GM23248 (cell line): ENCODE data around the gene HMGCLL1. TPM values are rescaled to one million over a fixed set of nuclear protein-coding genes. Genes with fewer than 3 reads are reported as not detected.
A peak's percentile ranks its signal among the peaks of the same experiment; 100 is the strongest.

Source experiments
- DNase-seq: peaks from one replicate; pipeline ENCODE4 v3.0.0-alpha.2; 2015
- H2AFZ ChIP-seq: fragments of 200-600 bp; sonication (generic); 2 replicates; pipeline ENCODE4 v1.6.1; 2016; ENCODE audit warnings: antibody characterized with exemption
- H3F3A ChIP-seq: fragments of 200-600 bp; sonication (generic); 2 replicates; pipeline ENCODE4 v1.6.1; 2016; ENCODE audit warnings: mild to moderate bottlenecking, antibody characterized with exemption, mixed run types; ENCODE audit not compliant: insufficient read depth
- H3K27ac ChIP-seq: fragments of 200-600 bp; sonication (generic); 2 replicates; pipeline ENCODE4 v1.5.1; 2016; ENCODE audit warnings: mild to moderate bottlenecking
- H3K27me3 ChIP-seq: fragments of 200-600 bp; sonication (generic); replicated peaks from 2 replicates; pipeline ENCODE4 v1.6.1; 2016; ENCODE audit warnings: mild to moderate bottlenecking; ENCODE audit not compliant: insufficient read depth
- H3K36me3 ChIP-seq: fragments of 200-600 bp; sonication (generic); 2 replicates; pipeline ENCODE4 v1.6.1; 2016; ENCODE audit warnings: low read depth, mild to moderate bottlenecking
- H3K4me1 ChIP-seq: fragments of 200-600 bp; sonication (generic); 2 replicates; pipeline ENCODE4 v1.6.1; 2016; ENCODE audit warnings: mild to moderate bottlenecking; ENCODE audit not compliant: insufficient read depth
- H3K4me2 ChIP-seq: fragments of 200-600 bp; sonication (generic); one replicate; pipeline ENCODE4 v1.6.1; 2016; ENCODE audit warnings: mild to moderate bottlenecking; ENCODE audit not compliant: unreplicated experiment
- H3K4me3 ChIP-seq: fragments of 200-600 bp; sonication (generic); 2 replicates; pipeline ENCODE4 v1.5.1; 2016; ENCODE audit warnings: mild to moderate bottlenecking
- H3K79me2 ChIP-seq: fragments of 200-600 bp; sonication (generic); 2 replicates; pipeline ENCODE4 v1.6.1; 2016; ENCODE audit warnings: mild to moderate bottlenecking; ENCODE audit not compliant: insufficient read depth
- H3K9ac ChIP-seq: fragments of 200-600 bp; sonication (generic); 2 replicates; pipeline ENCODE4 v1.6.1; 2016; ENCODE audit warnings: mild to moderate bottlenecking
- H3K9me2 ChIP-seq: fragments of 200-600 bp; sonication (generic); 2 replicates; pipeline ENCODE4 v1.6.1; 2016; ENCODE audit warnings: mixed run types, mild to moderate bottlenecking, moderate library complexity; ENCODE audit not compliant: insufficient read depth
- H3K9me3 ChIP-seq: fragments of 200-600 bp; sonication (generic); one replicate; pipeline ENCODE4 v1.6.1; 2017; ENCODE audit warnings: low read depth
- H4K20me1 ChIP-seq: fragments of 200-600 bp; sonication (generic); 2 replicates; pipeline ENCODE4 v1.6.0; 2016; ENCODE audit not compliant: insufficient read depth
- EZH2 ChIP-seq: fragments of 200-600 bp; sonication (generic); IDR thresholded peaks from 2 replicates; pipeline ENCODE4 v1.6.1; 2018; ENCODE audit warnings: antibody characterized with exemption, mild to moderate bottlenecking; ENCODE audit not compliant: insufficient read depth, poor library complexity, severe bottlenecking
- EZH2phosphoT487 ChIP-seq: fragments of 200-600 bp; sonication (generic); IDR thresholded peaks from 2 replicates; pipeline ENCODE4 v1.6.1; 2018; ENCODE audit warnings: antibody characterized with exemption, moderate library complexity, mild to moderate bottlenecking, low read depth; ENCODE audit not compliant: insufficient read depth
- WGBS, 2 experiments: methylation state at CpG; one replicate each; pipeline ENCODE4 v1.1.6; 2015 to 2017; ENCODE audit warnings: low lambda C conversion rate in 2 of 2, low coverage in 1 of 2; ENCODE audit errors: missing lambda C conversion rate in 2 of 2; 5-methylcytosine and 5-hydroxymethylcytosine counted together
- in situ Hi-C: fragments of 300-500 bp; cut with MboI; formaldehyde crosslinking; loops from 2 replicates; pipeline ENCODE4 v1.15.0; 2020
- polyA plus RNA-seq: library from polyadenylated mRNA; unstranded; fragments of >200 nt; fragmentation: Nextera tagmentation; extraction: Ambion mirVana; gene quantifications from 2 replicates; pipeline ENCODE4 v1.2.1, GENCODE V29; 2016
- total RNA-seq: library from RNA; depleted of rRNA; stranded (reverse); fragments of >200 nt; shearing (Covaris generic); gene quantifications from 2 replicates; pipeline ENCODE4 v1.2.3, GENCODE V29; 2014

HMGCLL1 gene
- total and polyA plus RNA-seq, 2 experiments from 2014 or later: not detected

GRCh38 chr6:55448451-55448850 is 130.5 kb downstream of the HMGCLL1 start:
- H3K27me3 ChIP-seq: no peaks in the 10 kb centered on the region
- in situ Hi-C loops: loop anchor here (25.0 kb wide), 1 partner anchor 839 kb away; no protein-coding TSS in a partner anchor
- peak overlapping the region; percentile 14 for H3K4me2 ChIP-seq
- no peaks in the 10 kb centered on the region for H3K9me3 ChIP-seq
- TF ChIP-seq EZH2phosphoT487: no peak
- peaks cover 11% of the 10 kb centered on the region; the same call in 1 of the 2 replicates for H3F3A ChIP-seq
- H4K20me1 ChIP-seq: no peaks in the 10 kb centered on the region
- no peaks in the 10 kb centered on the region for H3K9me2 ChIP-seq
- H2AFZ ChIP-seq: no peak overlapping the region
- peaks cover 14% of the 10 kb centered on the region for H3K4me1 ChIP-seq
- no peak overlapping the region for H3K4me3 ChIP-seq
- no peak overlapping the region for H3K9ac ChIP-seq
- no peaks in the 10 kb centered on the region for H3K36me3 ChIP-seq
- H3K27ac ChIP-seq: no peak overlapping the region
- H3K79me2 ChIP-seq: no peaks in the 10 kb centered on the region
- DNase-seq: peak; percentile 14

- Histone ChIP-seq H3K4me3 (no peak overlapping the region), H3K9ac (no peak overlapping the region), H3F3A (peaks cover 11% of the 10 kb centered on the region; the same call in 1 of the 2 replicates), H2AFZ (no peak overlapping the region), H3K9me3 (no peaks in the 10 kb centered on the region), H4K20me1 (no peaks in the 10 kb centered on the region), H3K4me2 (no peak overlapping the region), H3K36me3 (no peaks in the 10 kb centered on the region), H3K9me2 (no peaks in the 10 kb centered on the region), H3K27me3 (no peaks in the 10 kb centered on the region), H3K27ac (no peak overlapping the region), H3K4me1 (peaks cover 14% of the 10 kb centered on the region), H3K79me2 (no peaks in the 10 kb centered on the region)
- DNase-seq: peak; percentile 2
- in situ Hi-C loops: loop anchor here (25.0 kb wide), 1 partner anchor 839 kb away; no protein-coding TSS in a partner anchor
- WGBS, 2 experiments: 22% methylated on average over 3 of the region's 3 CpGs
- TF ChIP-seq EZH2phosphoT487: no peak
- no peak for TF ChIP-seq EZH2
Observed at GRCh38 chr6:55447891-55448290, 131.1 kb downstream of the HMGCLL1 start.

- TF ChIP-seq EZH2phosphoT487: no peak
- TF ChIP-seq EZH2: no peak
- Histone ChIP-seq H3K79me2 (no peaks in the 10 kb centered on the region), H3K27ac (no peak overlapping the region), H3K9me2 (no peaks in the 10 kb centered on the region), H3F3A (peaks cover 11% of the 10 kb centered on the region; the same call in 1 of the 2 replicates), H3K9me3 (no peaks in the 10 kb centered on the region), H3K9ac (no peak overlapping the region), H3K4me1 (peaks cover 14% of the 10 kb centered on the region), H3K27me3 (peaks cover 3% of the 10 kb centered on the region; the same call in 1 of the 2 replicates), H4K20me1 (no peaks in the 10 kb centered on the region), H2AFZ (no peak overlapping the region), H3K4me3 (no peak overlapping the region), H3K36me3 (no peaks in the 10 kb centered on the region), H3K4me2 (no peak overlapping the region)
- in situ Hi-C loops: loop anchor here (25.0 kb wide), 1 partner anchor 842 kb away; no protein-coding TSS in a partner anchor
- peak; percentile 56 for DNase-seq
- 0 to 2% methylated on average over 1 of the region's 1 CpG for WGBS, 2 experiments
Observed at GRCh38 chr6:55445648-55446204, 133.3 kb downstream of the HMGCLL1 start.

GRCh38 chr6:55443238-55444134 is 135.5 kb downstream of the HMGCLL1 start:
- no peaks in the 10 kb centered on the region for H3K79me2 ChIP-seq
- no peaks in the 10 kb centered on the region for H3K9me3 ChIP-seq
- H3K9me2 ChIP-seq: no peaks in the 10 kb centered on the region
- TF ChIP-seq EZH2phosphoT487 (no peak), EZH2 (no peak)
- WGBS, 2 experiments: 73 to 77% methylated on average over 7 of the region's 7 CpGs
- H3K4me3 ChIP-seq: no peak overlapping the region
- no peaks in the 10 kb centered on the region for H3K36me3 ChIP-seq
- H3K9ac ChIP-seq: no peak overlapping the region
- H3K27ac ChIP-seq: no peak overlapping the region
- no peak for DNase-seq
- H3K4me2 ChIP-seq: no peak overlapping the region
- H2AFZ ChIP-seq: no peak overlapping the region
- H3K4me1 ChIP-seq: peaks cover 2% of the 10 kb centered on the region; the same call in 1 of the 2 replicates
- in situ Hi-C loops: loop anchor here (25.0 kb wide), 1 partner anchor 844 kb away; no protein-coding TSS in a partner anchor
- H4K20me1 ChIP-seq: no peaks in the 10 kb centered on the region
- H3K27me3 ChIP-seq: peaks cover 9% of the 10 kb centered on the region
- H3F3A ChIP-seq: no peaks in the 10 kb centered on the region
